ENCODE results near the gene SKIL.

Gene SKIL

GRCh38 chr3:170437696-170438407, 80.3 kb downstream of the SKIL start:
- DNase-seq (ENCODE audit: low read depth): no peak

DNA sequence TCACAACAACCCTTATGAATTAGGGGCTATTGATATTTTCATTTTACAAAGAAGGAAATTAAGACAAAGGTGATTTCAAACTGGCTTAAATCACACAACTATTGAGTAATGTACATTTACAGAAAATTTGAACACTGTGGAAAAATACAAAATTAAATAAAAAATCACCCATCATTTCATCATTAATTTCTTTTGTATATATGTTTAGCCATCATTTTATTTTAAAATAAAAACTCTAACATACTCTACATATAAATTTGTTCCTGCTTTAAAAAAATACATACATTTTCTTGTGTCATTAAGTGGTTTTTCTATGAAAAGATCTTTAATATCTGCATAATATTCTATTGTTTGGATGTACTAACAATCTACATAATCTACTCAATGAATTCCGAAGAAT, 81.3 kb downstream of the SKIL start:
- no peak for DNase-seq (ENCODE audit: low read depth)

GRCh38 chr3:170440344-170440743, 82.8 kb downstream of the SKIL start:
- DNase-seq (ENCODE audit: low read depth): no peak

GRCh38 chr3:170441412-170441811, 83.9 kb downstream of the SKIL start:
- no peak for DNase-seq (ENCODE audit: low read depth)

DNA sequence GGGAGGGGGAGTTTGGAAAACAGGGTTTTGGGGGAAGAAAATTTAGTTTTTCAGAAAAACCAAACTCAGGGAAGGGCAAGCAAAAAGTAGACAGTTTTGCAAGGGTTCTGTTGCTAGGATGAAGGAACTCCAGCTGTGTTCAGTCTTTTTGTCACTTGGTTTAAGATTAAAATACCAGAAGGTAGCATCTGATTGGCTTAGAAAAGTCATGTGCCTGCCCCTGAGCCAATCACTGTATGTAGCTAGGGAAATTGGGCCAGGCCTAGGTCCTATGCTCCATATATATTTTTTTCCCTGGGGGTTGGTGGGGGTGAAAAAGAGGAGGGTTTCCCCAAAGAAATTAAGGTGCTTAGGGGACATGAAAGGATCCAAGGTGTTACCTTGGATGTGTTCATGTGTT, 85.4 kb downstream of the SKIL start:
- no peak for DNase-seq (ENCODE audit: low read depth)

- DNase-seq (ENCODE audit: low read depth): no peak
Observed at GRCh38 chr3:170443457-170443856, 85.9 kb downstream of the SKIL start.

Data from T follicular helper cell (primary cell).